Transverse colon (tissue), 4 donors: Measurements from ENCODE around the gene PTRH1.

ENCODE experiments used
- CTCF ChIP-seq, 5 experiments: fragments of 200-600 bp in 3 of 5; fragments of 450-650 bp in 2 of 5; sonication (generic) in 3 of 5; IDR thresholded peaks; 1 replicate in 2 of 5; 2 replicates in 3 of 5; pipeline ENCODE4 v1.5.1; 2016 to 2017; ENCODE audit warnings: antibody characterized with exemption in 5 of 5, inconsistent platforms in 3 of 5, mild to moderate bottlenecking in 2 of 5, moderate library complexity in 1 of 5
- POLR2AphosphoS5 ChIP-seq, 3 donors: sonication (generic); formaldehyde crosslinking; IDR thresholded peaks; one replicate each; pipeline ENCODE4 v1.6.1; 2016; ENCODE audit warnings: antibody characterized with exemption in 3 of 3

- TF ChIP-seq CTCF (IDR thresholded peaks at IDR 0.05) (no peak), POLR2AphosphoS5 (IDR thresholded peaks at IDR 0.05) (no peak)
These were observed 42.2 kb downstream of the PTRH1 start for GRCh38 chr9:127673234-127673633.
